Tibial nerve (tissue), 4 donors: ENCODE results near the gene LRRC28.

Experiments
- CTCF ChIP-seq, 5 experiments: fragments of 200-600 bp in 3 of 5; fragments of 450-650 bp in 2 of 5; sonication (generic) in 3 of 5; IDR thresholded peaks; one replicate each; pipeline ENCODE4 v1.5.1; 2016 to 2019; ENCODE audit warnings: antibody characterized with exemption in 5 of 5, mild to moderate bottlenecking in 3 of 5, moderate library complexity in 2 of 5
- EP300 ChIP-seq, 2 donors: sonication (generic); formaldehyde crosslinking; IDR thresholded peaks; one replicate each; pipeline ENCODE4 v1.6.1; 2017; ENCODE audit warnings: antibody characterized with exemption in 2 of 2, mild to moderate bottlenecking in 1 of 2
- POLR2A ChIP-seq, 2 donors: fragments of 450-650 bp; IDR thresholded peaks; one replicate each; pipeline ENCODE4 v1.6.1; 2017; ENCODE audit warnings: antibody characterized with exemption in 2 of 2, mild to moderate bottlenecking in 2 of 2, moderate library complexity in 2 of 2

GRCh38 chr15:99431661-99432091 lies 180.4 kb downstream of the LRRC28 start:
- TF ChIP-seq CTCF (IDR thresholded peaks at IDR 0.05) (no peak), POLR2A (IDR thresholded peaks at IDR 0.05) (no peak), EP300 (IDR thresholded peaks at IDR 0.05) (no peak)
